ENCODE data around the gene TNPO3.

The TNPO3 gene

DNA sequence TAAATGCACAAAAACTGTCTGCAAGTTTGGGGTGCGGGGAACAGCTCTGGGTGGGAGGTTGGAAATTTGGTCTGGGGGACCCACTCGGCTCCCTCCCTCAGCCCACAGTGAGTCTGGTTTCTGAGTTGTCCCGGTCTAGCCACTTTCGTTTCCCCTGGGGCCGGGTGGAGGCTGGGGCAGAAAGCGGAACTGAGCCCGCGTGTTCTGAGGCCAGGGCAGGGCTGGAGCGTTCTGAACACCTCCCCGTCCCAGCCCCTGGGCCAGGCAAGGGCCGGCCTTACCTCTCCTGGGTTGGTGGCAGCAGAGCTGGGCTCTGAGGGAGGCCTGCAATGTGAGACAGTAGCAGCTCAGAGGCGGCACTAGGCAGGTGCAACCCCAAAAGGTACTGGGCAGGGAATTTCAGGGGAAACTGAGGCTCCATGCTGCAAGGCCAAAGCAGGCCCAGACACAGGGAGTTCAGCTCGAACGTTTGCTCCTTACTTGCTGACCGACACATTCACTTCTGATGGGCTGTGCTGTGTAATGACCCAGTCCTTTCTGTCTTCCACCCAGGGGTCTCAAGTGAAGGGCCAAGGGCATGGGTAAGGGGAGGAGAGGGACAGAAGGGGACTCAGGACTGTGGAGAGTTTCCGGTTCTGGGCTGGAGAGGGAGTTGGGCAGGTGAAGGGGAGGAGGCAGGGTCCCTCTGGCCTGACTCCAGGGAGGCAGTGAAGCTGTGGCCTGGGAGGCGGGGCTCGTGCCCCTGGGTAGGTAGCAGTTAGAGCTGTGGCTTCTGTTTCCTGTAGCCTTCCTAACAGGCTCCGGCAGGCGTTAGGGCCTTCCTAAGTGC, 114.2 kb downstream of the TNPO3 start:
- in situ Hi-C loops (cut with HindIII; ENCODE audit: low sequenced_read_pairs), result no loop called here

DNA sequence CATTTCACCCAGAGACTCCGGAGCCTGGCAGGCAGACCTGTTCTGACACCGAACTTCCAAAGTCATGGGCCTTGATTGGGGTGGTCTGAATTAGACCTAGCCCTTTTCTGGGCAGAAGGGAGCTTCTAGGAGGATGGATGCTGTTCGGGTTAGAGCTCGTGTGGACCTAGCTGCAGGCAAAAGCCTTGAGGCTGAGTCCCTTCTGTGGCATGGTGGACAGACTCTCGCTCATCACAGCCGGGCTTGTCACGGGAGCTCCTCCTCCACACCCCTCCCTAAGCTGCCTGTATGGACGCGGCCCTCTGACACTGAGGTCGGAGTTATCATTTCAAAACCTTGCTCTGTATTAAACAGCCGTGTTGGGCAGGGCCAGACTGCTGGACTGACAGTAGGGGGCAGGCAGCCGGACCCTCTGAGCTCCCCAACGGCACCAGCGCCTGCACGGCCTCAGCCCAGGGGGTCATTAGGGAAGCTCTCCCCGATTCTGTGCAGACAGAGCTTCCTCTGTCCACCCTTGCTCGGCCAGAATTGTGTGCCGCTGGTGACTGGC, 115.0 kb downstream of the TNPO3 start:
- in situ Hi-C loops (cut with HindIII; ENCODE audit: low sequenced_read_pairs), result no loop called here

DNA sequence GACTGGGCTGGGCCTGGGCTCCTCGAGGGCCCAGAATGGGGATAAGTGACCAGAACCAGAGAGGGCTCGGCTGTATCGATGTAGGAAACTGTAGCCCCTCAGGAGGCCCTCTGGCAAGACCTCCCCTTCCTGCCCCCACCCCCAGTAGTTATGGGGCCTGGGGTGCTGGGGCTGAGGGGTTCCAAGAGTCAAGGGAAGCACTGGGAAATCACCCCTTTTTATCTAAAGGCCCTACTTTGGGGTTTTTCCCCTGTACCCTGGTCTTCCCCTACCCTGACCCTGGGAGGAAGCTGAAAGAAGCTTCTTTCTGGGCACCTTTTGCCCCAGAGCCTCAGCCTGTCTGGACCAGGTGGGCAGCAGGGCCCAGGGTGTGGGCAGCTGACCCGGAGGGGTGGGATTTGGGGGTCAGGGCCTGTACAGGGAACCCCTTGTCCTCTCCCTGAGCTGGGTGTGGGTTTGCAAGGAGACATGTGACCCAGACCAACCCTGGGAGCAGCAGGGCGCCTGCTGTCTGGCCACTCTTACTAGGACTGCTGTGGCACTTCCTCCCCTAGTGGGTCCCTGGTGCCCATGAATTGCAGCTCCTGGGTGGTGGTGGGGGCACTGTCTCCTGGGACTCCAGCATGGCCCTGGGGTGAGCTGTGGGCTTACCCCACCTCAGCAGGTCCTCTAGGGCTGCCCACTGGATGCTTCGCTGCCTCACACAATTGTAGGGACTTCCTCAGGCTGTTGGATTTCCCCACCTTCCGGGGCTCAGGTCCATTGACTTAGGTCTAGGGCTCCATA, 115.6 kb downstream of the TNPO3 start:
- in situ Hi-C loops (cut with HindIII; ENCODE audit: low sequenced_read_pairs), result no loop called here

DNA sequence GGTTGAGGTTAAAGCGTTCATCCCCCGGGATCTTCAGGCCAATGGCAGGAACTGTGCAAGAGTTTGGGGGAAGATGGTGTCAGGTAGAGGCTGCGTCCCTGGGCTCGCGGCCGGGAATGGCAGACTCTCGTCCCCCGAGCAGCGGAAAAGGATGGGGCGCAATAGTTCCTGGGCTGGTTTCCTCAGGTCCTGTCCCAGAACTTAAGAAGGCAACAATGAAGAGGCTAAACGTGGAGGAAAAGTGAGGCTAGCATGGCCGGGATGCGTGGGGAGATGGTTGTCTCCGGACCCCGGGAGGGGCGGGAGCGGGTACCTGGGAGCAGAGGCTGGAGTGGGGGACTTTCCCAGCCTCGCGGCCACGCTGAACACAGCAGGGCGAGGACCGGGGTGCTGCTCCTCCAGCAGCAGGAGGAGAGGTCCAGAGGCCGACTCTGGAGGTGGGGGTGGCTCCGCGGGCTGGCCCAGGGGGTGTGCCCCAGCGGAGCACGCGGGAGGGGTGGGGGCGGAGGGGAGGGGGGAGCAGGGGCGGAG, 116.3 kb downstream of the TNPO3 start:
- in situ Hi-C loops (cut with HindIII; ENCODE audit: low sequenced_read_pairs), result no loop called here

DNA sequence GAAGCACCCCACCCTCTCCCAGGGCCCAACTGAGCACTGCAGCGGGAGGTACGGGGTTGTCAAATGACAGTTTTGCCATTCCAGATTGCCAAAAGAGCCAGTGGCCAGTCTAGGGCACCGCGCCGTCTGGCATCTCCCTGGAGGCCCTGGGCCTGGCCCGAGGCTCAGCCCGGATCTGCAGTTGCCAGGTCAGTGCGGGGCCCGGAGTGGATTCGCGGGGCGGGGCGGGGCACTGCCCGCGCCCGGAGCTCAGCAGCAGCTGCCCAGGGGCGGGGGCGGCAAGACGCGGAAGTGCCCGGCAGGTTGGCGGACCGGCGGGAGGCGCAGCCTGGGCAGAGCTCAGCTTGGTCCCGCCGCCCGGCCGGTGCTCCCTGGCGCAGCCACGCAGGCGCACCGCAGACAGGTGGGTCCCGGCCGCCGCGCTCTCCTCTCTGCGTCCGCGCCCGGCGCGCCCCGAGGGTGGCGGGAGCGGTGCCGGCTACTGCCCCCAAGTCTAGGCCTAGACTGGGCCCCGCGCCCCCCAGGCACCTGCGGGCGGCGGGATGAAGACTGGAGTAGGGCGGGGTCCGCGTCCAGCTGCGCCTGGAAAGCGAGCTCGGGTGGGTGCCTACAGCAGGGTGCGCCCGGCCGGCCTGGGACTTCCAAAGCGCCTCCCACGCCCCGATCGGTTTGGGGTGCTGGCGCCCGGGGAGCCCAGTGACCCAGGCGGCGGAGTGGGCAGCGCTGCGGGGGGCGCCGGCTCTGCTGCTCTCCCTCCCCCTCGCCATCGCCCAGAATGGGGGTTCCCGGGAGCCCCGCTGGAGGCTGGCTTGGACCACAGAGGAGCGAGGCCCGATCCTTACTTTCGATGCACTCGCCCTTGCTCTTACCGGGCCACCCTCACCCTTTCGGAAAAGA, 117.0 kb downstream of the TNPO3 start, which contains the start of gene IRF5:
Gene IRF5, plus strand, starts transcription at position 281 of the 897 bp plus-strand sequence. CDS start 4,155 bp downstream, outside the sequence.
- in situ Hi-C loops (cut with HindIII; ENCODE audit: low sequenced_read_pairs), result no loop called here

DNA sequence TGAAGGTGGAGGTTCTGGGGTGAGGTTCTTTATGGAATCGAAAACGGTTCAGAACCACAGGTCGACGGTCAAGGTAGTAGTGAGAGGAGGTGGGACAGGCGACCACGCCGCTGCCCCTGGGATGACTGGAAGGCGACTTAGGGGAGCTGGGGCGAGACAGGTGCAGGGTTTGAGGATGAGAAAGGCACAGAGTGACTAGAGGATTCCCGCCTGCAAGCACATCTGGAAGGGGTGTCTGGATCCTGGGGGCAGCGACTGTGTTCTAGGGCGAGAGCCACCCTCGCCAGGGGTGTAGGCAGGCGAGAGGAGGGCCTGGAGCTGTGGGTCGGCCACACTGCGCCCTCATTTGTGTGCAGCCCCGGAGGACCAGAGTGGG, 117.7 kb downstream of the TNPO3 start:
- in situ Hi-C loops (cut with HindIII; ENCODE audit: low sequenced_read_pairs), result no loop called here

DNA sequence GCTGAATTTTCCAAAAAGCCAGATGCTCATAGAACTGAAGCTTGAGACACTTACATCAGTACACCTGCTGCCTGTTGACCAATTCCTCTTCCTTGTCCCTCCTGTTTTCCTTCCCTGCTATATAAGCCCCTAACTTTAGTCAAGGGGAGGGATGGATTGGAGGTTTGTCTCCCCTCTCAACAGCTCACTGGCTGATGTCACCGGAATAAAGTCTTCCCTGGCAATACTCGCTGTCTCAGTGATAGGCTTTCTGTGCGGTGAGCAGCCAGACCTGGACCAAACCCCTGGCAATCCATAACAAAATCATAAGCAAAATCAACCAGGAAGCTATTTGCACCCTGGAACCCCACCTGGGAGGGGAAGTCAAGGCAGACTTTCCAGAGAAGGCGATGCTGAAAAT, 118.1 kb downstream of the TNPO3 start:
- in situ Hi-C loops (cut with HindIII; ENCODE audit: low sequenced_read_pairs), result no loop called here

DNA sequence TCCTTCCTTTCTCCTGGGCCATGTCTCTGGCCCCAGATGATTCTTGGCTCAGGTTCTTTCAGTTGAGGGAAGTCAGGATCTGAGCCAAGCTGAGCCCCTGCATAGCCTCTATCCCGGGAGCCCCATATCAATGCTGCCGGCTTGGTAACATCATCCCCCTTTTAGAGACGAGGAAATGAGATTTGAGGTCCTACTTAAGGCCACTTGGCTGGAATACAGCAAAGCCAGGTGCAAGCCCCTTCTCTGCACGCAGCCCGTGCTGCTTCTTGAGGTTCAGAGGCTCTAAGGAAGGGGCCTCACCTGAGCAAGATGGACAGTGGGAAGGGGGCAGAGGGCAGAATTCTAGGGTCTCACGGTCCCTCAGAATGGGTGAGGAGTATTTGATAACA, 119.6 kb downstream of the TNPO3 start:
- in situ Hi-C loops (cut with HindIII; ENCODE audit: low sequenced_read_pairs), result no loop called here

DNA sequence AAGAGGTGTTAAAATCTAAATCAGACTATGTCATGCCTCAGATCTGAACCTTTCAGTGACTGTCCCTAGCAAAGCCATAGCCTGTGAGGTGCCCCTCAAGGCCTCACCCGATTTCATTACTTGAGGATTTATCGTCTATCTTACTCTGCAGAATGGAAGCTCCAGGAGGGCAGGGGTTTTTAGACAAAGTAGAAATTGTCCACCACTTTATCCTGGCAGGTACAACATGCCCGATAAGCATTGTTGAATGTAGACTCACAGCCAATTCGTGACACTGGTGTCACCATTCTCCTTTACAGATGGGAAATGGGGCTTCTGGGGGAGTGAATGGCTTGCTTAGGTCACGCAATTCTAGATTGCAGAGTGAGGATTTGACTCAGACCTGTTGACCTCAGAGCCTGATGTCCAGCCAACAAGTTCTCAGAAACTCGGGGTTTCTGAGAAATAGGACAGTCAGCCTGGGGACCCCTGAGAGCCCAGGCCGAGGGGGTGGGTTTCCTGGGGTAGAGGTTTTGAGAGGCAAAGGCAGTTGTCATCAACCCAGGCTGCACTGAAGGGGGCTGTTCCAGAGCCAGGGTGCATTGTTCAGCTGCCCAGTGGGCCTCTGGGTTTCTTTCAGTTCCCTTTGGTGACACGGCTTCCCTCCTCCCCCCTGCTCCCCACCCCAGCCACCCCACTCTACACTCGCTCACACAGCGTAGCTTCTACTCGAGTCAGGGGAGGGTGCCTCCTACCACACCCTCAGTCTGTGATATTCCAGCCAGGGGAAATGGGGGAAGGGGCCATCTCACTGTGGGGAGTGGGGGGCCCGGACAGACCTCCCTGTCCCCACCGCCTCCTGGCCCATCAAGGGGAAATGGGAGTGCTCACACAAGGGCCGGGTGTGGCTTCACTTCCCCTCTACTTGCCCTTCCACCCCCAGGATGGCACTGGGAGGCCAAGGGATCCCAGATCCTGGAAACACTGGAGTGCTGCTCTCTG, 120.3 kb downstream of the TNPO3 start:
- in situ Hi-C loops (cut with HindIII; ENCODE audit: low sequenced_read_pairs), result no loop called here

DNA sequence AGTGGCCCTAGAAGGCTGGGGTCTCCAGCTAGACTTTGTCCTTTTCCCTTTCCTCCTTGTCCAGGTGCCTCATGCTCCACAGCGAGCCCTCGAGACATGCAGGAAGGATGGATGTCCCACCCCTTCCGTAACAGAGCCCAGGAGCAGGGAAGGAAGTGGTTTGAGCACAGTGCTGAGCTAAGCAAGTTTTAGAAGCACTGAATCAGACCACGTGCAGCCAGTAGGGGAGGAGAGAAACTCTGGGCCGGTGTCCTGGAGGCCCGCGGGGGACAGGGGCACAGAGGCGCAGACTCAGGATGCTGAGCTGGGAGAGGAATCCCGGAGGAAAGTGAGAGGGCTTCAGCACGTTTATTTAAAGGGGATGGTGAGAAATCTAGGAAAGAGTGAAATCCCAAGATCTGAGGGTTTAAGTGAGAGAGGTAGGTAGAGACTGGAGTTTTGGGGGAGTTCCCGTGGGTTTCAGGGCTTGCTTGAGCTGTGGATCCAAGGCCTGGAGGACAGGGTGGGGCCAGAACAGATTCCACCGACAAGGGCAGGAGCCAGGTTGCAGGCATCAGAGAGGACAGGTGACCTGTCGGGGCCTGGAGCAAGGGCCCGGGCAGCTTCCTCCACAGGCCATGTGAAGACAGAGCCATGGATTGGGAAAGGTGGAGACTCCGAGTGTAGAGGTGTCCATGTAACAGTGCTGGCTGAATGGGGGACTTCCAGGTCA, 121.6 kb downstream of the TNPO3 start:
- in situ Hi-C loops (cut with HindIII; ENCODE audit: low sequenced_read_pairs), result no loop called here

DNA sequence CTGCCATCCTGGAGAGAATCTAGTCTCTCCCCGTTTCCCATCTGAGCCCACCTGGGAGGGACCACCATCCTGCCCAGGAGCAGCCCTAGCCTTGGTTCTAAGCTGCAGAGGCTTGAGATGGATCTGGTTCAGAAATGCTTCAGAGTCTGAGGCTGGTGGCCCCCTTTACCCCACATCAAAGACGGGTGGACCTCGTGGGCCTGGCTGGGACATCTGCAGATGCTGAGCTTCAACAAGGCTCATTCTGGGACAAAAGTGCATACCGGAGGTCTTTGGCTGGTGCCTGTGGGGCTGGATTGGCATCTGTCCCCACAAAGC, 122.1 kb downstream of the TNPO3 start:
- in situ Hi-C loops (cut with HindIII; ENCODE audit: low sequenced_read_pairs), result no loop called here

DNA sequence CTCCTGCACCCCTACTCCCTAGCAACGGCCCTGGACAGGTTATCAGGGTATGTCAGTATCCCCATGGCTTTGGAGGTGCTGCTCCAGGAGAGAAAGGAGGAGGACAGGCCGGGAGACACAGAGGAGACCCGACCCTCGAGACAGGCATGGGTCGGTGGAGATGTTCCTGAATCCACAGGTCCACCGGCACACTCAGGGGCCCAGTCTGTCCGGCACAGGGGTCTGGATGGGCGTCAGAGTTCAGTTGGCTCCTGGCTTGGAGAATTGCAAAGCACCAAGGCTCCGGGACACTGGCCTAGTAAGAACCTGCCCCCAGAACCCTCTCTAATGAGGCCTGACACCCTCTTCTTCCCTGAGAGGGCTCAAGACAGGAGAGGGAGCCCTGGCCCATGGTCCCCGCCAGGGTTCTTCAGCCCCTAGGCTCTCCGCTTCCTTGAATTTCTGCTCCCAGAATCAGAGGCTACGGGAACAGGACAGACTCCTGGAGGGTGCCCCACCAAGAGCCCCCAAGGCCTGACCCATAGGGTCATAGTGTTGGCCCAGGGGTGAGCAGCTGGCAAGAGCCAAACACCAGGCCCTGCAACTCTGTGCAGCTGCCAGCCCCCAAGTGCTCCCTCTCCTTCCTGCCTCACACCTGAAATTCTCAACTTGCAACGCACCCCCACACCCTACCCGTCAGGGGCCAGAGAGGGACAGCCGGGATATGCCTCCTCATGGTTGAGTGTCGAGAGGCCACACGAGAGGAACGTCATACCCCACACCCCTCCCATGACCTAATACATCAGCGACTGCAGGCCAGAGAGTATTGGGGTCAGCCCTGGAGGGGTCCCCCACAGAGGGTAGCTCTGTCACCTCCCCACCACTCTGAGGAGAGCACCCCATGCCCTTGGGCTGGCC, 122.7 kb downstream of the TNPO3 start:
- in situ Hi-C loops (cut with HindIII; ENCODE audit: low sequenced_read_pairs), result no loop called here

DNA sequence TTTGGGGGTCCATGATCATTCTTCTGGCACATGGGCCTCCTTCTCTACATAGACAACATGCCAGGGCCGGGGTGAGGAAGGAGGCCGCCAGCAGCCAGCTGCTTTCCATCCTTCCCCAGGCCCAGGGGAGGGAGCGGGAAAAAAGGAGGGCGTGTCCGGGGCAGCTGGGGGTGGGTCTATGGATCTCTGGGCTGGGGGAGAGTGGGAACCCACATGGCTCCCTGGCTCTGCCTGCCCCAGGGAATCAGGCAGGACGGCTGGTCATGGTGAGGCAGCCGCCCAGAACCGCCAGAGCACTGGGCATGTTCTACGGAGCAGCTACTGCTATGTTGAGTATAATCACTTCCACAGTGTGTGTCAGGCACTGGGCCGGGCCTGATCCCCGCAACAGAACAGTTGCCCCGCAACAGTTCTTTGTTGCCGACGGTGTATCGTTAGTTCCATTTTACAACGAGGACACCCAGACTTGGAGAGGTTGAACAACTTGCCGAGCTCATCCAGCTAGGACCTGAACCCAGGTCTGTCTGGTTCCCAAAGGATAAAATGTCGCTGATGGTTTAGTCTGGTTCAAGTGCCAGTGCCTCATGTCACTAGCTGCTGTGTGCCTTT, 123.6 kb downstream of the TNPO3 start:
- in situ Hi-C loops (cut with HindIII; ENCODE audit: low sequenced_read_pairs), result no loop called here

DNA sequence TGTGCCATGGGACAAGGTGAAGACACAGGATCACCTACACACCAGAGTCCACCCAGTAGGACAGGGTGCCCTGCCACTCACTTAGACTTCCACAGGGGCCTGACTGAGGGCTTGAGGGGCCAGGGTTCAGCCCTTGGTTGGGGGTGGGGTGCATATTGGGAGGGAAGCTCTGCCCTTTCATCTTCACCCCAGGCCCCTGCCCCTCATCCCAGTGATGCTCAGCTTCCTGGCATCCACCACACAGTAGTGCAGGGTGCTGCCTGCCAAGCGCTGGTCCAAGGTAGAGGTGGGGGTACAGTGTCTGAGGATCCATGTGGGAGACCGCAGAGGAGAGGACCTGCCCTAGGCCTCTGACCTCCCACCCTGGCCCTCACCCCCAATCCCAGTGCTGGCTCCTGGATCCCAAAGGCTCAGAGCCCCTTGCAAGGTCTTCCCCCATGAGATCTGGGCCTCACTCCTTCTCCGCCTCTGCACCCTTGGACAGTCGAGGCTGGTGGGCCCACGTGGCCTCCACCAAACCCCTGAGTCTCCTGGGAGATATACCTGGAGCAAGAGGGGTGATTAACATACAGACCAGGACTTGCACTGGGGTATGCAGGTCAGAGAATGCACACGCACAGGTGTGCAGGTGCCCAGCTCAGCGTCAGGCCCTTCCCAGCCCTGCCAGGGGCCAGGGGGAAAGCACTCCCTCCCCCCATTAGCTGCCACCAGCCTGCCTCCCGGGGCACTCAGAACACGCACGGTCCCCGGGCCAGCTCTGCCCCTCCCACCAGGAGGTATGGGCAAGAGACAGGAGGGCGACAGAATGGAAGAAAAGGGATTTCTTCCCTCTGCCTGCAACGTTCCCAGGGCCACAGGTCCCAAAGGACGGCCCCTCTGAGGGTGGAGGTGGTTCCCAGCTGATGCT, 125.8 kb downstream of the TNPO3 start:
- in situ Hi-C loops (cut with HindIII; ENCODE audit: low sequenced_read_pairs), result no loop called here

DNA sequence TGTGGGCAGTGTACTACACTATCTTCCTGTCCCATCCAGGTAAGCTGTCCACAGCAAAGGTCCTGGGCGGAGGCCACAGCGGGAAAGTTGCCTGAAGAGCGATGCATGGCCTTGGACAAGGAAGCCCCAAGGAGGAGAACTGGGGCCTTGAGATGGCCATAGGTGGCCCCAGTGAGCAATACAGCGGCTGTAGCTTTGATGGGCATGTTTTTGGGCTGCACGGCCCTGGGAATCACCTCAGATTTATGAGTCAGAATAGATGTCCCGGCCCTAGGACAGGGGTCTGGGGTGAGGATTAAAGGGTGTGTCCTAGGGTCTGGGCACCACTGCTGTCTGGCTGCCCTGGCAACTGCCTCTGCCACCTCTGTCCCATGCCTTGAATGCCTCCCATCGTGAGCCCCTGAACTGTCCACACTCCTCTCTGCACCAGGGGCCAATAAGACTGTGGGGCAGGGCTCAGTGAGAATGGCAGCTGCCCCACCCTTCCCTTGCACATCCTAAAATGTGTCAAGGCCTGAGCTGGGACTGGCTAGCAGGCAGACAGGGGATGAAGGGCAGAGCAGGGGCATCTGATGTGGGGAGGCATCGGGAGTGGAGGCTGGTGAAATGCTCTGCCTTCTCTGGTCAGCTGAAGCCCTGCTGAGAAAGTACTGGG, 126.6 kb downstream of the TNPO3 start:
- in situ Hi-C loops (cut with HindIII; ENCODE audit: low sequenced_read_pairs), result no loop called here
